Osteocyte (in vitro differentiated cells): ENCODE measurements around the gene MAFG. TPM values are rescaled to one million over a fixed set of nuclear protein-coding genes. Genes with fewer than 3 reads are reported as not detected.

Experiments
- DNase-seq: peaks from one replicate; pipeline ENCODE4 v3.0.0; 2021; ENCODE audit warnings: mixed read lengths; ENCODE audit not compliant: unreplicated experiment; ENCODE audit errors: extremely low spot score
- H3K27ac Mint-ChIP-seq: one replicate; pipeline ENCODE4 v1.8.0; 2021; ENCODE audit warnings: mild to moderate bottlenecking, mixed read lengths; ENCODE audit not compliant: unreplicated experiment
- H3K27me3 Mint-ChIP-seq: one replicate; pipeline ENCODE4 v1.8.0; 2021; ENCODE audit warnings: mixed read lengths; ENCODE audit not compliant: unreplicated experiment
- H3K36me3 Mint-ChIP-seq: one replicate; pipeline ENCODE4 v1.8.0; 2021; ENCODE audit warnings: mixed read lengths; ENCODE audit not compliant: unreplicated experiment
- H3K4me1 Mint-ChIP-seq: one replicate; pipeline ENCODE4 v1.8.0; 2021; ENCODE audit warnings: mixed read lengths; ENCODE audit not compliant: unreplicated experiment
- H3K4me3 Mint-ChIP-seq: one replicate; pipeline ENCODE4 v1.8.0; 2021; ENCODE audit warnings: mild to moderate bottlenecking, moderate library complexity, mixed read lengths; ENCODE audit not compliant: unreplicated experiment
- H3K9me3 Mint-ChIP-seq: one replicate; pipeline ENCODE4 v1.8.0; 2021; ENCODE audit warnings: mixed read lengths; ENCODE audit not compliant: unreplicated experiment
- CTCF ChIP-seq: fragments of 200-600 bp; sonication (generic); IDR thresholded peaks from 2 replicates; pipeline ENCODE4 v1.5.0; 2021; ENCODE audit warnings: antibody characterized with exemption, mild to moderate bottlenecking, moderate library complexity
- total RNA-seq: library from RNA; stranded (reverse); gene quantifications from 2 replicates; pipeline ENCODE4 v1.2.1, GENCODE V29; 2021

Gene MAFG
- total RNA-seq, 1 donor from 2014 or later = 34.7 TPM

- peak overlapping the region; percentile 78 for H3K4me3 Mint-ChIP-seq
- no peak for TF ChIP-seq CTCF
- peaks cover 4% of the 10 kb centered on the region for H3K36me3 Mint-ChIP-seq
- H3K9me3 Mint-ChIP-seq = no peaks in the 10 kb centered on the region
- H3K27me3 Mint-ChIP-seq = no peaks in the 10 kb centered on the region
- no peak for DNase-seq
- H3K4me1 Mint-ChIP-seq = peaks cover 41% of the 10 kb centered on the region
- peak overlapping the region; percentile 85 for H3K27ac Mint-ChIP-seq
These were observed 58.8 kb downstream of the MAFG start for GRCh38 chr17:81868674-81869220.

Other genes with a start within 250 kb of the MAFG start
- 41.7 and 46.3 TPM in 2 replicates for gene ARL16, start 243.9 kb downstream of the MAFG start, total RNA-seq
- gene HGS, start 243.7 kb downstream of the MAFG start, total RNA-seq = 111 and 117 TPM in 2 replicates
- 47.9 and 51.1 TPM in 2 replicates for gene MRPL12, start 224.4 kb downstream of the MAFG start, total RNA-seq
- 8.0 and 9.5 TPM in 2 replicates for gene SLC25A10, start 215.5 kb downstream of the MAFG start, total RNA-seq
- not detected in 2 replicates for gene GCGR, start 123.6 kb downstream of the MAFG start, total RNA-seq
- gene MCRIP1, start 94.4 kb downstream of the MAFG start, total RNA-seq = 169 and 176 TPM in 2 replicates
- gene PPP1R27, start 92.7 kb downstream of the MAFG start, total RNA-seq = 0.62 TPM in 1 of 2 replicates, not detected in the other
- gene P4HB, start 67.2 kb downstream of the MAFG start, total RNA-seq = 792 and 837 TPM in 2 replicates
- gene ARHGDIA, start 56.4 kb downstream of the MAFG start, total RNA-seq = 430 and 433 TPM in 2 replicates
- 72.6 and 78.5 TPM in 2 replicates for gene ALYREF, start 36.1 kb downstream of the MAFG start, total RNA-seq
- gene ANAPC11, start 36.0 kb downstream of the MAFG start, total RNA-seq = 119 and 138 TPM in 2 replicates
- gene NPB, start 25.5 kb downstream of the MAFG start, total RNA-seq = 0.56 and 0.68 TPM in 2 replicates
- gene PCYT2, start 16.3 kb downstream of the MAFG start, total RNA-seq = 33.2 and 38.0 TPM in 2 replicates
- gene SIRT7, start 9.6 kb downstream of the MAFG start, total RNA-seq = 18.8 and 20.9 TPM in 2 replicates
- gene PYCR1, start 9.6 kb upstream of the MAFG start, total RNA-seq = 123 and 128 TPM in 2 replicates
- gene MYADML2, start 19.5 kb upstream of the MAFG start, total RNA-seq = not detected in 2 replicates
- 0.30 TPM in 1 of 2 replicates, not detected in the other for gene NOTUM, start 33.5 kb upstream of the MAFG start, total RNA-seq
- gene ASPSCR1, start 49.9 kb upstream of the MAFG start, total RNA-seq = 45.9 and 47.1 TPM in 2 replicates
- 29.4 and 31.7 TPM in 2 replicates for gene CENPX, start 95.1 kb upstream of the MAFG start, total RNA-seq
- gene LRRC45, start 95.6 kb upstream of the MAFG start, total RNA-seq = 9.4 and 9.8 TPM in 2 replicates
- gene RAC3, start 103.9 kb upstream of the MAFG start, total RNA-seq = 19.4 and 21.8 TPM in 2 replicates
- gene DCXR, start 110.0 kb upstream of the MAFG start, total RNA-seq = 69.0 and 71.0 TPM in 2 replicates
- gene RFNG, start 124.1 kb upstream of the MAFG start, total RNA-seq = 37.3 and 41.0 TPM in 2 replicates
- 100 and 108 TPM in 2 replicates for gene GPS1, start 124.2 kb upstream of the MAFG start, total RNA-seq
- gene DUS1L, start 138.1 kb upstream of the MAFG start, total RNA-seq = 69.3 and 73.3 TPM in 2 replicates
- gene FASN, start 170.5 kb upstream of the MAFG start, total RNA-seq = 134 and 136 TPM in 2 replicates